ENCODE results near the gene NHEJ1.

NHEJ1 gene

GRCh38 chr2:219029829-219030165 is 130.8 kb downstream of the NHEJ1 start:
- peak; percentile 89 for TF ChIP-seq CTCF (conservative IDR thresholded peaks at IDR 0.05; ENCODE audit: low read depth, low read length)
- peak; percentile 84 for DNase-seq (ENCODE audit: low read depth)
- no peak overlapping the region for H3K4me3 ChIP-seq (ENCODE audit: low read depth, low read length)

GRCh38 chr2:219028996-219029828 is 131.4 kb downstream of the NHEJ1 start:
- no peak for TF ChIP-seq CTCF (conservative IDR thresholded peaks at IDR 0.05; ENCODE audit: low read depth, low read length)
- H3K4me3 ChIP-seq (ENCODE audit: low read depth, low read length) = no peak overlapping the region
- DNase-seq (ENCODE audit: low read depth) = no peak

- TF ChIP-seq CTCF (conservative IDR thresholded peaks at IDR 0.05; ENCODE audit: low read depth, low read length) = no peak
- no peak for DNase-seq (ENCODE audit: low read depth)
- no peak overlapping the region for H3K4me3 ChIP-seq (ENCODE audit: low read depth, low read length)
These were observed 132.5 kb downstream of the NHEJ1 start for GRCh38 chr2:219028141-219028540.

- DNase-seq (ENCODE audit: low read depth) = no peak
- no peak overlapping the region for H3K4me3 ChIP-seq (ENCODE audit: low read depth, low read length)
- no peak for TF ChIP-seq CTCF (conservative IDR thresholded peaks at IDR 0.05; ENCODE audit: low read depth, low read length)
These were observed 133.0 kb downstream of the NHEJ1 start for GRCh38 chr2:219027511-219028055.

- no peak for TF ChIP-seq CTCF (conservative IDR thresholded peaks at IDR 0.05; ENCODE audit: low read depth, low read length)
- no peak for DNase-seq (ENCODE audit: low read depth)
- no peak overlapping the region for H3K4me3 ChIP-seq (ENCODE audit: low read depth, low read length)
These were observed 133.7 kb downstream of the NHEJ1 start for GRCh38 chr2:219026946-219027345.

- TF ChIP-seq CTCF (conservative IDR thresholded peaks at IDR 0.05; ENCODE audit: low read depth, low read length) = no peak
- DNase-seq (ENCODE audit: low read depth) = no peak
- no peak overlapping the region for H3K4me3 ChIP-seq (ENCODE audit: low read depth, low read length)
These were observed 134.7 kb downstream of the NHEJ1 start for GRCh38 chr2:219025637-219026585.
